ENCODE measurements around the gene HSPB1.

DNA sequence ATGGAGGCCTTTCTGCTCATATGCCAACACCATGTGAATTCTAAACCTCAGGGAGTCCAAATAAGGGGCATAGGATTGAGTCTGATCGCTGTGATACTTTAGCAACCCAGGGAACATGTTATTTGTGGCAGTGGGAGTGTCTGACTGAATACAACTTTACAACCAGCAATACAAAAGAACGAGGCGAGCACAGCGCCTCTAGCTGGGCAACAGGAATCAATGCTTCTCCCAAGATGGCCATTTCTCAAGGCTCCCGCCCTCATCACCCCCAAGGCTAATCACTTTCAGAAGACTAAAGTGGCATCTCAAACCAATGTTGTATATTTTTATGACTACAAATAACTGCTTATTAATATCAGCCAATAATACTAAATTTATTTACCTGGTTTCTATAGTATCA lies 28.2 kb downstream of the HSPB1 start:
- TF ChIP-seq, protein P1, sequence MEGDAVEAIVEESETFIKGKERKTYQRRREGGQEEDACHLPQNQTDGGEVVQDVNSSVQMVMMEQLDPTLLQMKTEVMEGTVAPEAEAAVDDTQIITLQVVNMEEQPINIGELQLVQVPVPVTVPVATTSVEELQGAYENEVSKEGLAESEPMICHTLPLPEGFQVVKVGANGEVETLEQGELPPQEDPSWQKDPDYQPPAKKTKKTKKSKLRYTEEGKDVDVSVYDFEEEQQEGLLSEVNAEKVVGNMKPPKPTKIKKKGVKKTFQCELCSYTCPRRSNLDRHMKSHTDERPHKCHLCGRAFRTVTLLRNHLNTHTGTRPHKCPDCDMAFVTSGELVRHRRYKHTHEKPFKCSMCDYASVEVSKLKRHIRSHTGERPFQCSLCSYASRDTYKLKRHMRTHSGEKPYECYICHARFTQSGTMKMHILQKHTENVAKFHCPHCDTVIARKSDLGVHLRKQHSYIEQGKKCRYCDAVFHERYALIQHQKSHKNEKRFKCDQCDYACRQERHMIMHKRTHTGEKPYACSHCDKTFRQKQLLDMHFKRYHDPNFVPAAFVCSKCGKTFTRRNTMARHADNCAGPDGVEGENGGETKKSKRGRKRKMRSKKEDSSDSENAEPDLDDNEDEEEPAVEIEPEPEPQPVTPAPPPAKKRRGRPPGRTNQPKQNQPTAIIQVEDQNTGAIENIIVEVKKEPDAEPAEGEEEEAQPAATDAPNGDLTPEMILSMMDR (IDR thresholded peaks at IDR 0.05) = no peak
- TF ChIP-seq POLR2A (IDR thresholded peaks at IDR 0.05) = no peak
